Measurements from ENCODE around the gene C19orf44. TPM values are rescaled to one million over a fixed set of nuclear protein-coding genes. Genes with fewer than 3 reads are reported as not detected.

Gene C19orf44
- total and polyA plus RNA-seq, 3 donors from 2014 or later, result 13.6 to 40.9 (median 35.4) TPM

GRCh38 chr19:16527971-16528521 is 31.9 kb downstream of the C19orf44 start:
- Histone ChIP-seq H3K4me1 (no peaks in the 10 kb centered on the region), H3K27ac (no peak overlapping the region), H3K9me3 (no peaks in the 10 kb centered on the region), H3K36me3 (ENCODE audit: low read depth, missing control alignments) (no peaks in the 10 kb centered on the region), H3K27me3 (no peaks in the 10 kb centered on the region), H3K4me3 (no peak overlapping the region)
- TF ChIP-seq, protein P1, sequence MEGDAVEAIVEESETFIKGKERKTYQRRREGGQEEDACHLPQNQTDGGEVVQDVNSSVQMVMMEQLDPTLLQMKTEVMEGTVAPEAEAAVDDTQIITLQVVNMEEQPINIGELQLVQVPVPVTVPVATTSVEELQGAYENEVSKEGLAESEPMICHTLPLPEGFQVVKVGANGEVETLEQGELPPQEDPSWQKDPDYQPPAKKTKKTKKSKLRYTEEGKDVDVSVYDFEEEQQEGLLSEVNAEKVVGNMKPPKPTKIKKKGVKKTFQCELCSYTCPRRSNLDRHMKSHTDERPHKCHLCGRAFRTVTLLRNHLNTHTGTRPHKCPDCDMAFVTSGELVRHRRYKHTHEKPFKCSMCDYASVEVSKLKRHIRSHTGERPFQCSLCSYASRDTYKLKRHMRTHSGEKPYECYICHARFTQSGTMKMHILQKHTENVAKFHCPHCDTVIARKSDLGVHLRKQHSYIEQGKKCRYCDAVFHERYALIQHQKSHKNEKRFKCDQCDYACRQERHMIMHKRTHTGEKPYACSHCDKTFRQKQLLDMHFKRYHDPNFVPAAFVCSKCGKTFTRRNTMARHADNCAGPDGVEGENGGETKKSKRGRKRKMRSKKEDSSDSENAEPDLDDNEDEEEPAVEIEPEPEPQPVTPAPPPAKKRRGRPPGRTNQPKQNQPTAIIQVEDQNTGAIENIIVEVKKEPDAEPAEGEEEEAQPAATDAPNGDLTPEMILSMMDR (IDR thresholded peaks at IDR 0.05), result peak in 1 of 3 experiments; percentile 24
- TF ChIP-seq POLR2A (IDR thresholded peaks at IDR 0.05), result no peak
- intact Hi-C loops (cut with DNase I; ENCODE audit: low total_unique reads), result no loop called here
- WGBS, 2 donors, result 86 to 89% methylated on average over 12 of the region's 12 CpGs
- peak; percentile 50 for DNase-seq

DNA sequence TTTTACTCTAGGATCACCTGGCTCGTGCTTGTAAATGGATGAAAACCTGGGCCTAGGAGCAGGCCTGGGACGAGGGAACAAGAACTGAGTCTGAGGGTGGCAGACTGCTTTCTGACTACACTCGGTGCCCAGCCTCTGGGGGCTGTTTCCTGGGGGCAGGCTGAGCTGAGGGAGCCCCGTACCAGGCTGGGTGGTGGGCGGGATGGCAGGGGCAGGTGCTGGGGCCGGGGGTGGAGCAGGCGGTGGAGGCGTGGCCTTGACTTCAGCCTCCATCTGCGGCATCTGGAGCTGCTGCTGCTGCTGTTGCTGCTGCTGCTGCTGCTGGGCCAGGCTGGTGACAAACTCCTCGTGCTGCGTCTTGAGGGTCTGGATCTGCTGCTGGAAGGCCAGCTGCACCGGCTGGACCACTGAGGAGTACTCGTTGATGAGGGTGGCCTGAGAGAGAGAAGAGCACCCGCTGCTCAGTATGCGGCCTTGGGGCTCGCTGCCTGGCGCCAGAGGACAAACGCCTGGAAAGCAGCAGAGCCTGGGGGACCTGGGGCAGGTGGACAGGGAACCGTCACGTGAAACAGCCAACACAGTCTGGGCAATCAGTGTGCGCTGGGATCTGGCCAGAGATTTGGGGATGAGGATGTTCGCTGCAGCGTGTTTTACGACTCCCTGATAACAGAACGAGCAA is 33.4 kb downstream of the C19orf44 start:
- Histone ChIP-seq H3K4me3 (no peak overlapping the region), H3K27ac (no peak overlapping the region), H3K4me1 (no peaks in the 10 kb centered on the region), H3K27me3 (no peaks in the 10 kb centered on the region), H3K9me3 (no peaks in the 10 kb centered on the region), H3K36me3 (ENCODE audit: low read depth, missing control alignments) (no peaks in the 10 kb centered on the region)
- 84 to 87% methylated on average over 13 to 25 of the region's 25 CpGs for WGBS, 2 donors
- DNase-seq, result no peak
- intact Hi-C loops (cut with DNase I; ENCODE audit: low total_unique reads), result no loop called here
- no peak for TF ChIP-seq POLR2A (IDR thresholded peaks at IDR 0.05)
- TF ChIP-seq, protein P1 (IDR thresholded peaks at IDR 0.05), result no peak

DNA sequence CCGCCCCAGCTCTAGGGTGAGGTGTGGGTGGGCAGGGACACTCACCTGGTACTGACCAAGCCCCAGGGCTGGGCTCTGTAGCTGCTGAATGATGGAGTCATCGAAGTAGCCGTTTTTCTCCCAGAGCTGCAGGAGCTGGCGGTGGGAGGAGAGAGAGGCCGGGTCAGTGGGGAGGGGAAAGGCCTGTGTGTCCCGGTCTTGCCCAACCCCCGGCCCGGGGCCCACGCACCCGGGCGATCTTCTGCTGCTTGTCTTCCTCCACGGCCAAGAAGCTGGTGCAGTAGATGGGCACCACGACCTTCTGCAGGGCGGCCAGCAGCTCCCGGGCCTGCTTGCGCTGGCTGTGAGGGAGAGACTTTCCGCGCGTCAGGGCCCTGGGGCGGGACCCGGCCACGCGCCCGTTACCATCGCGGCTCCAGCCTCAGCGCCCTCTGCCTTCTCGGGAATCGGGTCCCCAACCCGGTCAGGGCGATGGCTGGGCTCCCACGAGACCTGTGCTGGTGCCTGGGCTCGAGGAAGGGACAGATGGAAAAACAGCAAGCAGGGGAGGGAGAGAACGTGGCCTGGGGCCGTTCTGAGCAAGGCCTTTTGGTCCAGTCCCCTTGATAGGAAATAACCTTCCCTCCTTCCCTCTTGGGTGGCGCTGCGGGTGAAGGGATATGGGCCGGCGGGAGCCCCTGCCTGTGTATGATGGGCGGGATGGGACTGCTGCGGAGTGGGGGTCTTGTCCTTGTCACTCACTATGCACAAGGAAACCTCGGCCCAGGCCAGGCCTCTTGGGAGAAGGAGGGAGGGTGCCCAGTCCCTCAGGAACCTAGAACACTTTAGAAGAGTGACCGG is 34.6 kb downstream of the C19orf44 start:
- intact Hi-C loops (cut with DNase I; ENCODE audit: low total_unique reads), result no loop called here
- no peaks in the 10 kb centered on the region for H3K36me3 ChIP-seq (ENCODE audit: low read depth, missing control alignments)
- WGBS, 2 donors, result 88 to 91% methylated on average over 24 to 42 of the region's 43 CpGs

GRCh38 chr19:16531380-16531669 is 35.1 kb downstream of the C19orf44 start:
- no peaks in the 10 kb centered on the region for H3K9me3 ChIP-seq
- H3K4me3 ChIP-seq, result no peak overlapping the region
- H3K4me1 ChIP-seq, result no peaks in the 10 kb centered on the region
- TF ChIP-seq, protein P1 (IDR thresholded peaks at IDR 0.05), result no peak
- TF ChIP-seq POLR2A (IDR thresholded peaks at IDR 0.05), result no peak
- no peaks in the 10 kb centered on the region for H3K27me3 ChIP-seq
- DNase-seq, result no peak
- no peak overlapping the region for H3K27ac ChIP-seq
- no peaks in the 10 kb centered on the region for H3K36me3 ChIP-seq (ENCODE audit: low read depth, missing control alignments)
- intact Hi-C loops (cut with DNase I; ENCODE audit: low total_unique reads), result no loop called here
- WGBS, 2 donors, result 93 to 96% methylated on average over 9 to 12 of the region's 12 CpGs

More for the DNA sequence above, 34.6 kb downstream of the C19orf44 start:
- Histone ChIP-seq H3K27ac (no peak overlapping the region), H3K4me3 (no peak overlapping the region), H3K4me1 (no peaks in the 10 kb centered on the region), H3K27me3 (no peaks in the 10 kb centered on the region), H3K9me3 (no peaks in the 10 kb centered on the region)
- no peak for DNase-seq
- no peak for TF ChIP-seq POLR2A (IDR thresholded peaks at IDR 0.05)
- TF ChIP-seq, protein P1 (IDR thresholded peaks at IDR 0.05), result no peak
